Kidney (tissue), 14 donors: ENCODE measurements around the gene CASP9. TPM values are rescaled to one million over a fixed set of nuclear protein-coding genes. Genes with fewer than 3 reads are reported as not detected.

Source experiments
- DNase-seq, 5 donors: peaks; one replicate each; pipeline ENCODE4 v3.0.0-alpha.2; 2013 to 2020
- FAIRE-seq: peaks from 2 replicates; lab custom pipeline; 2012; peaks lifted over from hg19 to GRCh38; lab: Jason Lieb, UNC
- H3K27ac ChIP-seq, 2 donors: one replicate each; pipeline ENCODE4 v1.7.0; 2013; ENCODE audit warnings: low read depth in 2 of 2, low read length in 2 of 2, inconsistent platforms in 1 of 2
- H3K27me3 ChIP-seq: one replicate; pipeline ENCODE4 v1.7.1; 2013; ENCODE audit warnings: low read length, inconsistent platforms; ENCODE audit not compliant: control insufficient read depth, insufficient read depth
- H3K36me3 ChIP-seq, 3 donors: one replicate each; pipeline versions ENCODE4 v1.7.0 to v1.7.1; 2013; ENCODE audit warnings: low read length in 3 of 3, control low read depth in 1 of 3, inconsistent platforms in 1 of 3; ENCODE audit not compliant: insufficient read depth in 3 of 3, control insufficient read depth in 2 of 3
- H3K4me1 ChIP-seq, 3 donors: one replicate each; pipeline versions ENCODE4 v1.7.0 to v1.7.1; 2013; ENCODE audit warnings: low read length in 3 of 3, inconsistent platforms in 1 of 3, low read depth in 1 of 3; ENCODE audit not compliant: control insufficient read depth in 2 of 3, insufficient read depth in 2 of 3
- H3K4me3 ChIP-seq, 3 donors: one replicate each; pipeline versions ENCODE4 v1.7.0 to v1.8.1; 2013; ENCODE audit warnings: low read length in 3 of 3, control low read depth in 1 of 3, inconsistent platforms in 1 of 3
- H3K9ac ChIP-seq, 3 donors: one replicate each; pipeline versions ENCODE4 v1.7.0 to v1.7.1; 2013; ENCODE audit warnings: low read length in 3 of 3, control low read depth in 1 of 3, inconsistent platforms in 1 of 3
- H3K9me3 ChIP-seq, 3 donors: one replicate each; pipeline versions ENCODE4 v1.7.0 to v1.7.1; 2013; ENCODE audit warnings: low read length in 3 of 3, control low read depth in 1 of 3, inconsistent platforms in 1 of 3; ENCODE audit not compliant: control insufficient read depth in 2 of 3, insufficient read depth in 1 of 3
- CTCF ChIP-seq: IDR thresholded peaks from 3 replicates; pipeline ENCODE4 v1.5.1; 2012; ENCODE audit warnings: mild to moderate bottlenecking, moderate library complexity, borderline replicate concordance; ENCODE audit not compliant: insufficient read depth; ENCODE audit errors: extremely low read depth
- intact Hi-C: fragments of 100-400 bp; cut with DNase I; formaldehyde crosslinking; loops from one replicate; pipeline ENCODE4 v1.11.1; 2022
- polyA plus RNA-seq: library from polyadenylated mRNA; stranded (reverse); fragments of 350-450 nt; fragmentation: Illumina TruSeq; extraction: RNeasy Lipid Tissue Mini Kit (QIAGEN cat#74804); gene quantifications from one replicate; pipeline ENCODE4 v1.2.3, GENCODE V29; 2014; ENCODE audit warnings: low read depth, low replicate concordance; ENCODE audit not compliant: insufficient read depth
- total RNA-seq: library from RNA; stranded (reverse); fragmentation: NEBNext Ultra II Directional; extraction: Animal tissue kit (Norgen Biotek cat#: 25700); gene quantifications from one replicate; pipeline ENCODE4 v1.2.1, GENCODE V29; 2021
- donor health status: control.
- donor health status: control.
- donor health status: control.
- donor health status: control.
- donor health status: control.
- donor health status: DM: yes; HTN: yes; CAD: no.
- donor health status: Normal renal cell carcinoma (clear cell type).

CASP9 gene
- total and polyA plus RNA-seq, 2 donors from 2014 or later: 18.2 to 20.1 TPM

GRCh38 chr1:15508700-15509487 is 15.1 kb downstream of the CASP9 start:
- Histone ChIP-seq H3K4me1 (no peaks in the 10 kb centered on the region), H3K27me3 (no peaks in the 10 kb centered on the region), H3K9ac (no peak overlapping the region), H3K9me3 (no peaks in the 10 kb centered on the region), H3K36me3 (peaks cover 0 to 7% (median 3%) of the 10 kb centered on the region in 3 donors), H3K27ac (no peak overlapping the region), H3K4me3 (no peak overlapping the region)
- DNase-seq: no peak
- no peak for TF ChIP-seq CTCF
- intact Hi-C loops: no loop called here
- FAIRE-seq: no peak

- Histone ChIP-seq H3K27me3 (no peaks in the 10 kb centered on the region), H3K27ac (no peak overlapping the region), H3K36me3 (peaks cover 0 to 20% (median 7%) of the 10 kb centered on the region in 3 donors), H3K4me1 (no peaks in the 10 kb centered on the region), H3K9me3 (no peaks in the 10 kb centered on the region), H3K4me3 (no peak overlapping the region), H3K9ac (no peak overlapping the region)
- intact Hi-C loops: no loop called here
- no peak for FAIRE-seq
- TF ChIP-seq CTCF: no peak
- DNase-seq: no peak
Observed at GRCh38 chr1:15507278-15507677, 16.7 kb downstream of the CASP9 start.

- no peaks in the 10 kb centered on the region for H3K4me1 ChIP-seq
- no peak overlapping the region for H3K9ac ChIP-seq
- H3K4me3 ChIP-seq: no peak overlapping the region
- peaks cover 0 to 19% (median 7%) of the 10 kb centered on the region in 3 donors for H3K36me3 ChIP-seq
- intact Hi-C loops: no loop called here
- no peak overlapping the region for H3K27ac ChIP-seq
- no peak for TF ChIP-seq CTCF
- H3K9me3 ChIP-seq: no peaks in the 10 kb centered on the region
- DNase-seq (no peak), FAIRE-seq (no peak)
- no peaks in the 10 kb centered on the region for H3K27me3 ChIP-seq
Observed at GRCh38 chr1:15506831-15507230, 17.2 kb downstream of the CASP9 start.
